ENCODE results near the gene F5.

The F5 gene

DNA sequence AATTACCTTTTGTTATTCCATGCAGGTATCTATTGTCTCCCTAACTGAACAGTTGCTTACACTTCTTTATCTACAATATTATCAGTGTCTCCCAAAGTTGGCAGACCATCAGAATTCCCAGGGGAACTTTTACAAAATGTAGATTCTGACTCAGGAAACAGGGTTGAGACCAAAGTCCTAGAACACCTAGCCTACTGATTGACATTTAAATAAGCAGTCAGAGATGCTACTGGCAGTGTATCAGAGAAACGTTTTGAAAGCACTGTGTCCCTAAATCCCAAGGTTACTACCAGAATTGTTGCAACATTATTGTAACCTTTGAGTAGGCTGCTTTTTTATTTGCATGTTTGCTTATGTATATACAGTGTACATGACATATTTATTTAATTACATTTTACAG, 1.8 kb upstream of the F5 start:
- no peak for DNase-seq

DNA sequence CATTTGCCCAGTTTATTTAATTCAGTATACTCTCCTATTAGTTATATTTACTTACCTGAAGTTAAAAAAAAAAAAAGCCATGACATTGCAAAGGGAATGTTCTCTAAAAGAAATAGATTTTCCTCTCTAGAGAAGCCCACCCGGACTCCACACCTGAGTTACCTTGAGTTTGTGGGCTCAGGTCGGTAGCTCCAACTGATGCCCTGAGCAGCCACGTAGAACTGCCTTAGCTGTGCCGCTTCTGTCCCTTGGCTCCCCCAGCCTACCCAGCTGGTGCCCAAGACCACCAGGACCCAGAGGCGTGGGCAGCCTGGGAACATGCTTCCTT, 250 bp downstream of the F5 start:
- no peak for DNase-seq

DNA sequence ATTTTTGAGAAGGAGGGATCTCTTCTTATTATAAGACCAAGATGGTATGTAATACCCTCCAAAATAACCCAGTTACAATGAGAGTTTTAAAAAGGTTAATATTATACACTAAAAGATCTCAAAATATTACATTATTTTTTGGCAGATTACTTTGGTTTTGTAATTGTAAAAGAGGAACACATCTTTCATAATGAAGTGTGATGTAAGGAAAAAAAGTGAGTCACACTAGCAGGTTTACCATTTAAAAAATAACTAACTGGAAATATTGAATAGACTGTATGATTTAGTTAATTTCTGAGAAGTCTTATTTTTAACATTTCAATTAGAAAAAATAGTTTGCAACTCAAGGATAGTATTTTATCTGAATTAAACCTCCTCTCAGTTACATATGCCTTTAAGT, 1.1 kb downstream of the F5 start:
- no peak for DNase-seq

DNA sequence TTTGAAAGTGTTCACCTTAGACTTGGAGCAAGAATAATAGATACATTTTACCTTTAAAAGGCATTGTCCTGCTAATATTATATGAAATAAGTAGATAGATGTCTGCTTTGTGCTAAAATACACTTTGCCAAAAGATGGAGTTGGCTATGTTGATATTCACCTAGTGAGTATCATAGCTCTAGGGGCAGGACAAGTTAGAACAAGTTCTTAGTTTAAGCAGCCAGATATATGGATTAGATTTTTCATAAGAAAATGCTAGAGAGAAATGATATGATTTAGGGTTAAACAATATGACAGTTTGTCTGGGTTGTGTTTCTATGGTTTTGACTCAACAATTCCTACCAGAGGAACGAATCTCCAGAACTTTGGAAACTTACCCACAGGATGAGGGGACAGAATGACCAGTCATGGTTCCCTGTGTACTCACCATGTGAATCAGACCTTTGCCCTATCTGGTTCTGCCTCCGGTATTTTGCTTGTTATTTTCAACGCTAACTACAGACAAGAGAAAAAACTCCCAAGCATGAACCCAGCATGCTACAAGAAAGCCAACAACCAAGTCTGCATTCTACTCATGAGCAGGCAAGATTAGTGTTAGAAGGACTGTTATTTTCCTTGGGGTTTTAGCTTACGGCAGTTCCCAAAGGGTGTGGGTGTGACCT, 1.7 kb downstream of the F5 start:
- DNase-seq: no peak

DNA sequence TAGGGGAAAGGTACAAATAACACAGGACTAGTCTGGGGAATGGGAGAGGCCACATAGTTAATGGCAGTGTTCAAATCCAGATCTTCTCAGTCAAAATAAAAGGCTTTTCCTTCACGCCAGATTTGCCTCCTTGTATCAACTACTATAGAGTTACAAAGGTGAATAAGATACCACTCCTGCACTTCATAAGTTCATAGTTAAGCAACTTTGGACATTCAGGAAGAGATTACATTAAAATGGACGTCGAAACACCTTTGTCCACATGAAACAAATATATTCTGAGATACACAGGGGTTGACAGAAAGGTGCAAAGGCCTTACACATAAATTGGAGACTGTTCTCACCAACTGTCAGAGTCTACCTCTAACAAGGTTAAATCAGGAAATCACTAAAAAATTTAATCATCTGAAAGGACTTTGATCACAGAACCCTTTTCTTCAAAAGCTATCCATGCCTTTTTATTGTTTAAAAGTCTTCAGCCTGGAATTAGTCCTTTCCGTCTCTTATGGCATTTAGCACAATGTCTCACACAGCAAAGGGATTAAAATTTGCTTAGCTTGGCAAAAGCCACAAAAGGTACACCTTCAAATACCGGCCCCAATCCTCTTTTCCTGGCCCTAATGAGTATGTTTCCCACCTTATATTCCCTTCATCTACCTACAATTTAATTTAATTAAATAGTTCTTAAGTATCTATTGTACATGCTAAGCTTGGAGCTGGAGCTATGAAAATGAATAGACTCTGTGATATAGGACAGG, 8.1 kb downstream of the F5 start:
- DNase-seq: no peak

DNA sequence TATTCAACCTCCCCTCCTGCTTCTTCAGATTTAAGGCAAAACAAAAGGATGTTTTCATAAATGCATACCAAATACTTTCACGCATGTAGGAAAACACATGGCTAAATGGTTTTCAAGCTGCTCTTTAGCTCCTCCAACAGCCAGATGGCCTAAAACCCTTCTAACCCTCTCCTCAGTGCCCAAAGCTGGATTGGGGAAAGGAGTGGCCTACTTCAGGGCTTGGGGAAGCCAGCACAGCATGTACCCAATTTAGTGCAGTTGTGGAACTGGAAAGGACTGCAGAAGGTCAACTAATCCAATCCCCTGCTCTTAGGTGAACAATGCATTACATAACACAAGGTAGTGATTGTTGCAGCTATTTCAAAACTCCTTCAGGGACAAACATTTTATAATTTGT, 9.3 kb downstream of the F5 start:
- no peak for DNase-seq

DNA sequence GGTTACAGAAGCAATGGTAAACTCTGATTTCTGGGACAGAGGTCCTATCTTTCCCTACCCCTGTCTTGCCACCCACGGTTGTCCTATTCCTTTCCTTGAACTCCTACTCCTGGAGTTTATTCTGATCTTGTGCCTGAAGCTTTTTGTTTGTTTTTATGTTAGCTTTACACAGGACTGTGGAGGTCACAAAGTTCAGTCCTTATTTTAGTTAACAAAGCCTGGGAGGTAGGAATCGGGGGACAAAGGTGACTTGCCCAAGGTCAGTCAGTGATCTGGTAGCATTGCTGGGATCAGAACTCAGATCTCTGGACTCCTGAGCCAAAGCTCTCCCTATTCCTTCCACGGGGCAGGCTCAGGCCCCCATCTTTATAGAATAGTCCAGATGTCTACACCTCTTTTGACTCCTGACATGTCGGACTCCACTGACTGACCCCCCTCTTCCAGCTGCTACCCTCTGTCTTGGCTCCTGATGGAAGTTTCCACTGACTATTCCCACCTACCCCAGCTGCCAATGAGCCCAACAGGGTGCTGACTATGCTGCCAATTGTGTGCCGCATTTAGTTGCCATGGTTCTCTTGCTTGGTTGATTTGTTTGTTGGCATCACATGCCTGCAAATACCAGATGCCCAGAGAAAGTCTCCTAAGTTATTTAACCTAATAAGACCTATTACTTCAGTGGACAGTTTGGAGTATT, 9.9 kb downstream of the F5 start:
- no peak for DNase-seq

DNA sequence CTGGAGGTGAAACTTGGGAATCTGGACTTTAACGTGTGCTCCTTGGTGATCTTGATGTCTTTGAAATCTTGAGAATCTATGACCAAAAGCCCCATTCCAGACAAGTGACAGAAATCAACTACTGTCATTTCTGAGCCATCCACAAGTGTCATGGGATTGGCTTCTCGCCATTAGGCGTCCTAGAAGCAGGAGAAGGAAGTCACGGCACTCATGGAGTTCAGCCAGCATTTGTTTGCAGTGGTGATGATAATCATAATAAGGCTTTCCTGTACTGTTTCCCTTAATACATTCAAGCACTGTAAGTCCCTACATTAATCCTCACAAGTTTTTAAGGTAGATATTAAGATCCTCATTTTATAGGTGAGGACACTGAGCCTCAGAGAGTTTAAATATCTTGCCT, 11.9 kb downstream of the F5 start:
- no peak for DNase-seq

DNA sequence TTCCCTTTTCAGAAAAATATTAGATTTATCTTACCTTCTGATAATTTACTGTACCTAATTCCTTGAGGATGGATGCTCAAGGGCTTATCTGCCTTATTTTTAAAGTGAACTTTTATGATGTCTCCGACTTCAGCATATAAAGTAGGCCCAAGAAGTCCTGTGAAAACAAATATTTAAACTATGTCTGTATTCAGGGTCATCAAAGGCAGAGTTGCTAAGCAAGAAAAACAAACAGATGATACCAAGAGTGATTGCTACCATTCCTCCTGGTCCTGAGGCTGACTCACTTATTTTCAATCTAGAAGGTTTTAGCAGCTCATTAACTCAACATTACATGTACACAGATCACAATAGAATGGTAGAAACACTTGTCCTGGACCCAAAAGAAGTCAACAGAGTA, 14.1 kb downstream of the F5 start:
- no peak for DNase-seq

DNA sequence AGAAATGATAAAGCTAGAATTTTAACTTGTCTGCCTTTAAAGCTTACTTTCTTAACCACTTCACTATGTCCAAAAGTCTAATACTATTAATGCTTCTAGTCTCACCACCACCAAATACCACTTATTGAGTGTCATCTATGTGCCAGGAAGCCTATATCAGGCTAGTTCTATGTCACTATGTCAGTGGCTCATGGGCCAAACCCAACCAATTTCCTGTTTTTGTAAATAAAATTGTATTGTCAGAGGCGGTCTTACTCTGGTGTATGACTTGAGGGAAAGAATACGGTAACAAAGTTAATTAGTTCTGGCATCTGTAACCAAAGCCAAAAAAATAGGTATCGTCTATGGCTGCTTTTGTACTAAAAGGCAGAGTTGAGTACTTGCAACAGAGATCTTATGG, 14.8 kb downstream of the F5 start:
- DNase-seq: no peak

DNA sequence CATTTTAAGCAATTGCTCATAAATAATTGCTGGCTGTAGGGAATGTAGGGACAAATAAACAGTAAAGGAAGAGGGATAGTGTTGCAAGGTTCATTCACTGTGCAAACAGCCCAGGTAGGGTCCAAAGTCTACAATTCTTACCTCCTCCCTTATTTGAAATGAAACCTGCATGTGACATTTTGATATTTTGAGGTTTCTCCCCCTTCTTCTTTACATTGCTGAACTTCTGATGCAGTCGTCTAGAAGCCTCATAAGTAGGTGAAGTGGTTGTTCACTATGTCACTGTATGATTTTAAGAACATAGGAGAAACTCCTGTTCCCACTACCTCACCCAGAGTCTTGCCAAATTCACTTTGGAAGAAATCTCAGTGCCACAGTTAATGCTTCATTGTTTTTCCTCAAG, 16.1 kb downstream of the F5 start:
- no peak for DNase-seq

DNA sequence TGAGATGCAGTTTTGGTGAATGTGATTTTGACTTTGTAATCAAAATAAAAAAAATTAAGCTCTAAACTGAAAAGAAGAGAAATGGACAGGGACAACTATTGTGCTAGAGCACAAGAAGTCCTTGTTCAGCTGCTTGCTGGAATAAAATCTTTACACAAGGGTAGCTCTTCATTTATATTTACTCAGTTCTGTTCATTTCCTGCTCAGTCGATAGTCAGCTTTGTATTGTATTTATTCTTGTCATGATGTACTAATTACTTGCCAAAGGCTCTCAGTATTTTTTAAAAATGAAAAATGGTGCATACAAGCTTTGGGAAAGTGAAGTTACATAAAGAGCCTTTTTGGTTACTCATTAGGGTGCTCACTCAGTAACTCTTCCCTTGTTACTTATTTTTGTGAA, 17.8 kb downstream of the F5 start:
- no peak for DNase-seq

DNA sequence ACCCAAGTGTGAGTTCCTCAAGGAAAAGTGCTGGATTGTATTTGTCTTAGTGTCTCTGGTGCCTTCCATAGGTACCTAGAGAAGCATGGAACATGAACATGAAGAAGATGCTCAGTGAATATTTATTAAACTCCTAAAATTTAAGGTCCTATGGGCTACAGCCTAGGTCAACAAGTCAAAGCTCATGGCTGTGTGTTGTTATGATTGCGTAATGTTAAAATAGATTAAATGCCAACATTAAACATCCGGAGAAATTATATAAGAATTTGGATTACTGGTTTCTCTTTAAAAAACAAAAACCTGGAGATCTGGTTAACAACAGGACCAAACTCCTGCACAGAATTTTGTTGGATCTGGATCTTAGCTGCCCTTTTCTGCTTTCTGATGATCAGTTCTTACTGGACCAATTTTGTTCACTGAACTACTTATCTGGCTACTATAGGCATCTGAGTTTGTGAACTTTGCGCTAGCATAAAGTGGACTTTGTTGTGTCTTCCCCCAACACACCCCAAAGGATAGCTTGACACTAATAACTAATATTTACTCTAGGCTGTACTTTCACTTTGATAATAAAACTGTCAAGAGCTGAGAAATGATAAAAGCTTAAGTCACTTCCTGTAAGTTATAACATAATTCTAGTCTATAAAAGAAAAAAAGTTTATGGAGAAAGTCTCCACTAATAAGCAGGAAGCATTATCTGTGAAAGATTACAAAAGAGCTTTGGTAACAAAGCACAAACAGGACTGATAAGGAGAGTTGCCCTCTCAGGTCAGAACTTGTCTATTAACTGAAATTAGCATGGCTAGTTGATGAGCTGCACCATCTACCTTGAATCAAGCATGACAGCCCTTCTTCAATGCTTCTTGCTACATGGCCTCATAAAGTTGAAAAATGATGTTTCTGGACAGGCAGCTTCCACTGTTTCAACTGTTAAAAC, 20.7 kb downstream of the F5 start:
- no peak for DNase-seq

DNA sequence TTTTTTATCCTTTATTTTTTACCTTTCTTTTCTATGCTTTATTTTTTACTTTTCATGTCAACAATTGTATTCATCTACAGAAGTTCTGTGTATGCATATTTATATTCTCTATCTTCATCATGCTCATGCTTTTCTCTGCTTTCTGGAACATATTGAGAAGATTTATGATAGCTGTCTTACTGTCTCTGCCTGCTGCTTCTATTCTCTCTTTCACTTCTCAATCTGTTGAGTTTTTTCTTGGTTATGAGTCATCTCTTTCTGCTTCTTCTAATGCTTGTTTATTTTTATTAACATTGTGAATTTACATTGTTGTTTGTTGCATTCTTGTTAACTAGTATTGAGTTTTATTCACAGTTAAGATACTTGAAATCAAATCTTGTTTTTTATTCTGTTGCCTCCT, 22.6 kb downstream of the F5 start:
- DNase-seq: no peak

DNA sequence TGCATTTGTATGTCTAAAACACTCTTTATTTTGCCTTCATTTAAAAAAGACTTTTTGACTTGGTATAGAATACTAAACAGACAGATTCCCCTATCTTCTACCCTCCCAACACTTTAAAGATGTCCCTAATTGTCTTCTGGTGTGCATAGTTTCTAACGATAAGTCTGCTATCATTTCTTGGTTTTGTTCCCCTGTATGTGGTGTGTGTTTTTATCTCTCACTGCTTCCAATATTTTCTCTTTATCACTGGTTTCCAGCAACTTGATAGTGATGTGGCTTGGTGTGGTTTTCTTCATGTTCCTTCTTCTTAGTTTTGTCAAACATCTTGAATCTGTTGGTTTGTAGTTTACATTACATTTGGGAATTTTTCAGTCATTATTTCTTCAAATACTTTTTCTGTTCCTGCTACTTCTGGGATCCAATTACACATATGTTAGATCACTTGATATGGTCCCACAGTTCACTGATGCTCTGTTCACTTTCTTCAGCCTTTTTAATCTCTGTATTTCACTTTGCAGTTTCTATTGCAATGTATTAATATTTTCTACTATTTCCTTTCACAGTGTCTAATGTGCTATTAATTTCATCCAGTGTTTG, 23.2 kb downstream of the F5 start:
- DNase-seq: no peak

DNA sequence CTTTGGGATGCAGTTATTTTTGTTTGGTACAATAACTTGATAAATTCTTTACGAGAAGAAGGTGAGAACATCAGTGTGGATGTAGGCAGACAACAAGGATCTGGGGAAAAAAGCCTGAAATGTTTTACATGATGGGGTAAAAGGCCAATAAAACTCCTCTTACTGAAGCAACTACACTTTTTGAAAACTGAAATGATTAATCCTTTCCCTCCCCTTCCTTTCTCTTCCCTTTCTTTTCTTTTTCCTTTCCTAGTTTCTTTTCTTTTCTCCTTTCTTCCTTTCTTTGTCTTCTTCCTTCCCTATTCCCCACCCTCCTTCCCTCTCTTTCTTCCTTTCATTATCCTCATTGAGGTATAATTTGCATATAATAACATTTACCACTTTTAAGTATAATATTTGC, 24.6 kb downstream of the F5 start:
- no peak for DNase-seq

DNA sequence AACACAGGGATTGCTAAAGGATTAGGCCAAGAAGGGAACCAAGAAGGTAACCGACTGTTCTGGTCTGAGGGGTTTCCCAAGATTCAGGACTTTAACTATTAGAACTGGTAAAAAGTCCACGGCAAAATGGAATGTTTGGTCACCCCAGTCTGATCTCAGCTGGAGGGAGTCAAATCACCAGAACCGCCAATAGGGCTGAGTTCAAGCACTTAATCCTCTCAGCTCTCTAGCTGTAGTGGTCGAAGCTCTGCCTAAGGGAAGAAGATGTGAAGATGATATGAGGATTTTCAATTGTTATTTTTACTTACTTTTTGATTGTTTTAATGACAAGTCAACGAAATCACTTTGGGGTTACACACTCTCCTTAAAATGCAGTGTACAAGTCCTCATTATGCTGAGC, 29.1 kb downstream of the F5 start:
- no peak for DNase-seq

DNA sequence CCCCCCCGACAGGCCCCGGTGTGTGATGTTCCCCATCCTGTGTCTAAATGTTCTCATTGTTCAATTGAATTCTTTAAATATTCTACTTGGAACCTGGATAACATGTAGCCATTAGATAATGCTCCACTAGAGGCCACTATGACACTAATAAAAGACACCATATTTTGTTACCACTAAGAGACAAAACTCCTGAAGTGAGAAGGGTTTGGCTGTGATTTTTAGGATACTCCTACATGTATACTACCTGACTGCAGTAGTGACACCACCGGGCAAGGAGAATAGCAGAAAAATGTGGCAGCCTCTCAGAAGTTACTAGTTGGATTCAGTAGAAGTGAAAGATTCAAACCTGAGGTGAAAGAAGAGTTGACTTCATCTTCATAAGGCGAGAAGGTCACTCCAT, 36.0 kb downstream of the F5 start:
- DNase-seq: no peak

DNA sequence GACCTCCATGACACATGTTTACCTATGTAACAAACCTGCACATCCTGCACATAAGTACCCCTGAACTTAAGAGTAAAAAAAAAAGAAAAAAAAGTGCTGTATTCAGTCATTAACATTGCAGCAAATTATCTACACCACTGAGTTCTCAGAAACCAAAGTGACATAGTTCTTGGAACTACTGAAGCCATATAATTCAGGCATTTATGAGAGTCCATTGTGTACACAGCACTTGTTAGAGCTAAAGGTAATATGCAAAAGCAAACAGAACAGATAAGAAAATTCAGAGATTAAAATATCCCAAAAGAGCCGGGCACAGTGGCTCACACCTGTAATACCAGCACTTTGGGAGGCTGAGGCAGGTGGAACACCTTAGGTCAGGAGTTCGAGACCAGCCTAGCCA, 38.0 kb downstream of the F5 start:
- no peak for DNase-seq

DNA sequence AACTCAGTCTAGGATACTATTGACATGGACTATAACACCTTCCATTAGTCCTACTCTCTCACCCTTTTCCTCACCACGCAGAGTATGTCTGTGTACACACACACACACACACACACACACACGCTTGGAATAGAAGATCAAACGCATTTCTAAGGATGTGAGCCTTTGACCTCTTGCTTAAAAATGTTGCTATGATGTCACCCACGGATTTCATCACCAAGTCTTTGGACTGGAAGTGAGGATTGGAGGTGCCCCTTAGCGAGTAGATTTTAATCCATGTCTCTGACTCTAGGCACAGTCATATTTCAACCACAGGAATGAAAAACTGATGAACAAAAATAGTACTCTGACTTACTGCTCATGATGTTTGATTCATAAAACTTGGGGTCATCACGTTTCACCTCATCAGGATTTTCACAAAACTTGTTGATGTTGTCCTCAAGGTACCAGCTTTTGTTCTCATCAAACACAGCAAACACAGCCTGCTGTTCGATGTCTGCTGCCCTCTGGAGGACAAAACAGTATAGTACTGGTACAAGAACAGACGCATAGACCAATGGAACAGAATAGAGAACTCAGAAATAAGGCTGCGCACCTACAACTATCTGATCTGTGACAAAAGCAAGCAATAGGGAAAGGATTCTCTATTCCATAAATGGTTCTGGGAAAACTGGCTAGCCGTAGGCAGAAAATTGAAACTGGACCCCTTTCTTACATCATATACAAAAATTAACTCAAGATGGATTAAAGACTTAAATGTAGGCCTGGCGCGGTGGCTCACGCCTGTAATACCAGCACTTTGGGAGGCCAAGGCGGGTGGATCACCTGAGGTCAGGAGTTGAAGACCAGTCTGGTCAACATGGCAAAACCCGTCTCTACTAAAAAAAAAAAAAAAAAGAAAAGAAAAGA, 39.9 kb downstream of the F5 start:
- DNase-seq: no peak

DNA sequence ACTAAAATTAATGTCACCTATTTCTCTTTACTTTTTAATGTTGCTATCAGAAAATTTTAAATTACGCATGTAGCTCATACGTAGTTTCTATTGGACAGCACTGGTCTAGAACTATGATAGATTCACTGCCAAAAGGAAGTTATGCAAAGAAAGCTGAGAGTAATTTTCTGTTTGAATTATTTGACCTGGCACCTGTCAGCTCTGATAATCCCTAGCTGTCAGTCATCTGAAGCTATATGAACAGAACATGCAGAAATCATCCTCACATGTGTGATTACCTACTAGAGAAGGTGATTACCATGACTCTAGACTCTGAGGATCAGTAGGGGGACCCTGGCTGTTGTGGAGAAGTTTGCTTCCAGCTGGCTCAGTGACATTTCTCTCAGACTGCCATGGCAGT, 40.8 kb downstream of the F5 start:
- DNase-seq: no peak

All from NCI-H1436 treated with DMSO at 0.1 percent for 48 hours (cell line).